ENCODE data around the gene MINPP1.

DNA sequence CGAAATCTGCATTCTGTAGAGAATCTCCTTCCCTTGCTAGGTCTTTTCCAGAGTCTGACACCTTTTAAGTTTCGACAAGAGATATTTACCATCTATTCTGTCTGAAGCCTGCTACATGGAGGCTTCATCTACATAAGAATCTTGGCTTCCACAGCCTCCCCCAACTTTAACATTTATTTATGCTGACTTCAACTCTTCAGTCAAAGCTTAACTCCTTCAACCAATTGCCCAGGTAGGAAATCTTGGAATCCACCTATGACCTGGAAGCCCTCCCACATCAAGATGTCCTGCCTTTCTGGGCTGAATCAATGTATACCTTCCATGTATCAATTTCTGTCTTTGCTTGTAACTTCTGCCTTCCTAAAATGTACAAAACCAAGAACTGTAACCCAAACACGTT is 54.7 kb downstream of the MINPP1 start:
- TF ChIP-seq, protein P1, sequence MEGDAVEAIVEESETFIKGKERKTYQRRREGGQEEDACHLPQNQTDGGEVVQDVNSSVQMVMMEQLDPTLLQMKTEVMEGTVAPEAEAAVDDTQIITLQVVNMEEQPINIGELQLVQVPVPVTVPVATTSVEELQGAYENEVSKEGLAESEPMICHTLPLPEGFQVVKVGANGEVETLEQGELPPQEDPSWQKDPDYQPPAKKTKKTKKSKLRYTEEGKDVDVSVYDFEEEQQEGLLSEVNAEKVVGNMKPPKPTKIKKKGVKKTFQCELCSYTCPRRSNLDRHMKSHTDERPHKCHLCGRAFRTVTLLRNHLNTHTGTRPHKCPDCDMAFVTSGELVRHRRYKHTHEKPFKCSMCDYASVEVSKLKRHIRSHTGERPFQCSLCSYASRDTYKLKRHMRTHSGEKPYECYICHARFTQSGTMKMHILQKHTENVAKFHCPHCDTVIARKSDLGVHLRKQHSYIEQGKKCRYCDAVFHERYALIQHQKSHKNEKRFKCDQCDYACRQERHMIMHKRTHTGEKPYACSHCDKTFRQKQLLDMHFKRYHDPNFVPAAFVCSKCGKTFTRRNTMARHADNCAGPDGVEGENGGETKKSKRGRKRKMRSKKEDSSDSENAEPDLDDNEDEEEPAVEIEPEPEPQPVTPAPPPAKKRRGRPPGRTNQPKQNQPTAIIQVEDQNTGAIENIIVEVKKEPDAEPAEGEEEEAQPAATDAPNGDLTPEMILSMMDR (IDR thresholded peaks at IDR 0.05): no peak
- TF ChIP-seq POLR2A (IDR thresholded peaks at IDR 0.05): no peak

Data from gastroesophageal sphincter (tissue), 3 donors.